ENCODE data around the gene OIP5.

OIP5 gene

DNA sequence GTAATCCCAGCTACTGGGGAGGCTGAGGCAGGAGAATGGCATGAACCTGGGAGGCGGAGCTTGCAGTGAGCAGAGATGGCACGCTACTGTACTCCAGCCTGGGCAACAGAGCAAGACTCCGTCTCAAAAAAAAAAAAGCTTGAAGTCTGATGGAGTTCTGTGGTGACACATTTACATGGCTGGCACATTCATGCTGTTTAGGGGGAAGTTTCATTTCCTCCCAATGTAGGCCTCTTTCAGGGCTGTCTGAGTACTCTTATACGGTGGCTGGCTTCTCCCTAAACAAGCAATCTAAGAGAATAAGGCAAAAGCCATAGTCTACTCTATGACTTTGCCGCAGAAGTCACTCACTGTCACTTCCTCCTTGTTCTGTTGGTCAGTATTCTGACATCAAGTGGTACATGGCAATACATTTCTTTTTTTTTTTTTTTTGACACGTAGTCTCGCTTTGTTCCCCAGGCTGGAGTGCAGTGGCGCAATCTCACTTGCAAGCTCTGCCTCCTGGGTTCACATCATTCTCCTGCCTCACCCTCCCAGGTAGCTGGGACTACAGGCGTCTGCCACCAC lies 41.2 kb downstream of the OIP5 start:
- TF ChIP-seq, protein P1, sequence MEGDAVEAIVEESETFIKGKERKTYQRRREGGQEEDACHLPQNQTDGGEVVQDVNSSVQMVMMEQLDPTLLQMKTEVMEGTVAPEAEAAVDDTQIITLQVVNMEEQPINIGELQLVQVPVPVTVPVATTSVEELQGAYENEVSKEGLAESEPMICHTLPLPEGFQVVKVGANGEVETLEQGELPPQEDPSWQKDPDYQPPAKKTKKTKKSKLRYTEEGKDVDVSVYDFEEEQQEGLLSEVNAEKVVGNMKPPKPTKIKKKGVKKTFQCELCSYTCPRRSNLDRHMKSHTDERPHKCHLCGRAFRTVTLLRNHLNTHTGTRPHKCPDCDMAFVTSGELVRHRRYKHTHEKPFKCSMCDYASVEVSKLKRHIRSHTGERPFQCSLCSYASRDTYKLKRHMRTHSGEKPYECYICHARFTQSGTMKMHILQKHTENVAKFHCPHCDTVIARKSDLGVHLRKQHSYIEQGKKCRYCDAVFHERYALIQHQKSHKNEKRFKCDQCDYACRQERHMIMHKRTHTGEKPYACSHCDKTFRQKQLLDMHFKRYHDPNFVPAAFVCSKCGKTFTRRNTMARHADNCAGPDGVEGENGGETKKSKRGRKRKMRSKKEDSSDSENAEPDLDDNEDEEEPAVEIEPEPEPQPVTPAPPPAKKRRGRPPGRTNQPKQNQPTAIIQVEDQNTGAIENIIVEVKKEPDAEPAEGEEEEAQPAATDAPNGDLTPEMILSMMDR (IDR thresholded peaks at IDR 0.05) = no peak

DNA sequence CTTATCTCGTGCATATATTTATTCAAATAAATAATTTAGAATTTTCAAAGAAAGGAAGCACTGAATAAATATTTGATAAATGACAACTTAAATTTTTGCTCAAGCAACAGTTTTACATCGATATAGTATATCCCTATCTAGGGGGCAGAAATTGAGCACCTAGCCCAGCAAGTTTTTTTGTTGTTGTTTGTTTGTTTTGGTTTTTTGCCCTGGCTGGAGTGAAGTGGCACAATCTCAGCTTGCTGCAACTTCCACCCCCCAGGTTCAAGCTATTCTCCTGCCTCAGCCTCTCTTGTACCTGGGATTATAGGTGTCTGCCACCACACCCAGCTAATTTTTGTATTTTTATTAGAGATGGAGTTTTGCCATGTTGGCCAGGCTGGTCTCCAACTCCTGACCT lies 42.4 kb downstream of the OIP5 start:
- TF ChIP-seq, protein P1 (IDR thresholded peaks at IDR 0.05) = no peak

DNA sequence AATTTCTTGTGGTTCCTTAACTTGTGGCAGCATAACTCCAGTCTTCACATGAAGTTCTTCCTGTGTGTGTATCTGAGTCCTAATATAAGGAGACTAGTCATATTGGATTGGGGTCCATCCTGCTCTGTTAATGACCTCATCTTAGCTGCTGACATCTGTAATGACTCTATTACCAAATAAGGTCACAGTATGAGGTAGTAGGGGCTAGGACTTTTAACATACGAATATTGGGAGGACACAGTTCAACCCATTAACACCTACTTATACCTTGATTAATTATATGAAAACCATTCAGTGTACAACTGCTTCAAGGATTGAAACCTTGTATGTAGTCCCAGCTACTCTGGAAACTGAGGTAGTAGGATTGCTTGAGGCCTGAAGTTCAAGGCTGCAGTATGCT lies 43.9 kb downstream of the OIP5 start:
- TF ChIP-seq, protein P1 (IDR thresholded peaks at IDR 0.05) = no peak

- TF ChIP-seq, protein P1 (IDR thresholded peaks at IDR 0.05) = no peak
Measured at GRCh38 chr15:41286665-41287333, 45.6 kb downstream of the OIP5 start.

DNA sequence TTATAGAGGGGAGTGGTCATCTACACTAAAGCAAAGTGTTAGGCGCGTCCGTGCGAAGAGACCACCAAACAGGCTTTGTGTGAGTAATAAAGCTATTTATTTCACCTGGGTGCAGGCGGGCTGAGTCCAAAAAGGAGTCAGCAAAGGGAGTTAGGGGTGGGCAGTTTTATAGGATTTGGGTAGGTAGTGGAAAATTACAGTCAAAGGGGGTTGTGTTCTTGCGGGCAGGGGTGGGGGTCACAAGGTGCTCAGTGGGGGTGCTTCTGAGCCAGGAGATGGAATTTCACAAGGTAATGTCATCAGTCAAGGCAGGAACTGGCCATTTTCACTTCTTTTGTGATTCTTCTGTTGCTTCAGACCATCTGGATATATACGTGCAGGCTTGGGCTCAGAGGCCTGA lies 47.1 kb downstream of the OIP5 start:
- TF ChIP-seq, protein P1 (IDR thresholded peaks at IDR 0.05) = no peak

DNA sequence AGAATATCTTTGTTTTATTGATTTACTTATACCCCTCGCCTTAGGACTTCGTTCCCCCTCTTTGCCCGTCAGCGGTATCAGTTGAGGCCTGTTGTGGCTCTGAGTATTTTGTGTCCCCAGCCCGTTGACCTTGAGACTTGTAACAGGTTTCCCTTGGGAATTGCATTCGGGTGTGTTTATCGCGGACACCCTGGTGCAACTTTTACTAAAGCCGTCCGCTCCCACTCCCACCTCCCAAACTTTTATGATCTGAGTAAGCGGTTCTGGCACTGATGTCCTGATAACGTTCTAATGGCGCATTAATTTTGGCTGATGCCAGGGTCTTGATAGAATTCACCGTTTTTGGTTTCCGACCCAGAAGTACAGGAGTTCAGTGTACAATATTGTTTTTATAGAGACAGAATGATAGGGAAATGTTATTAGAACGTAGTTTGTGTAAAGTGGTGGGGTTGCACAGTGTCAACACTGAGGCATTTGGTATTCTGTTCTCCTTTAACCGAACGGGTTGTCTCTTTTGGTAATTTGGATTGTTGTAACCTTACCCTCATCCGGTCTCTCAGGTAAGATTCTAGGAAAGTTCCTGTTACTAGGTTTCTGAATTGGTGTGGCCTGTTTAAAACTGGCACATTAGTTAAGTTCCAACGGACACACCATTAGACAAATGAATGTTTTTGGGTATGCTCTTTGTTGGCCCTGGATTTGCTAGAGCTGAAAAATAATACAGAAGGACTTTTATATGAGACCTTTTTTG lies 47.8 kb downstream of the OIP5 start:
- TF ChIP-seq, protein P1 (IDR thresholded peaks at IDR 0.05) = no peak

- TF ChIP-seq, protein P1 (IDR thresholded peaks at IDR 0.05) = no peak
Measured at GRCh38 chr15:41283653-41284426, 48.6 kb downstream of the OIP5 start.
